ENCODE results near the gene PARD3B. TPM values are rescaled to one million over a fixed set of nuclear protein-coding genes. Genes with fewer than 3 reads are reported as not detected.

Gene PARD3B
- total RNA-seq, 1 experiment from 2014 or later: 7.6 TPM

DNA sequence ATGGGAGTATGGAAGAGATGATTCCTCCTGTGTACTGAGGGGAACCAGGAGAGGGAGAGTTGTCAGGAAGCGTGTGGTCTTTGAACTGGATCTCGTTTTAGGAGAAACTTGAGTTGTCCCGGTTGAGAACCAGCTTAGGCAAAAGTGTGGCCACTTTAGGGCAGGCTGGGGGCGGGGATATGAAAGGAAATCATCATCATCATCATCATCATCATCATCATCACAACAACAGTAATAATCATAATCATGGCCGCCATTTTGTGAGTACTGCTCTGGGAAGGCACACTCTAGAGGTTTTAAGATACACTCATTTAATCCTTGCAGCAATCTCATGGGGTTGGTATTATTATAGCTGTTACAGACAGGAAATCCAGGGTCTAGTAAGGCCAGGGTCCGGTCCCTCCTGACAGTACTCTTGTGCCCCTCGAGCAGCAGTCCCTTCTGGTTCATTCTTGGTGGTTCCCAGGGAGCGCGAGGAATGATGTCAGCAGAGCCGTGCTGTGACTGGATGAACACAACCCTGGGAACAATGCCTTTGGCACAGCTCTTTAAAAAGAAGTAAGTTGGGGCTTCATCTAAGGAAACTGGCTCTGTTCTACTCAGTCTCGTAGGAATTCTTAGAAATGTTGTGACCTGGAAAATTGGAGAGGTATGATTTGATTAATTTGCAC lies 33.8 kb downstream of the PARD3B start:
- no peak for DNase-seq
- ChIA-PET CTCF (no interaction called here), POLR2A (ENCODE audit: unreplicated experiment) (no interaction called here)
- no peaks in the 10 kb centered on the region for H3K79me2 ChIP-seq (ENCODE audit: low read depth)
- H3K4me2 ChIP-seq: no peak overlapping the region
- TF ChIP-seq, protein P1, sequence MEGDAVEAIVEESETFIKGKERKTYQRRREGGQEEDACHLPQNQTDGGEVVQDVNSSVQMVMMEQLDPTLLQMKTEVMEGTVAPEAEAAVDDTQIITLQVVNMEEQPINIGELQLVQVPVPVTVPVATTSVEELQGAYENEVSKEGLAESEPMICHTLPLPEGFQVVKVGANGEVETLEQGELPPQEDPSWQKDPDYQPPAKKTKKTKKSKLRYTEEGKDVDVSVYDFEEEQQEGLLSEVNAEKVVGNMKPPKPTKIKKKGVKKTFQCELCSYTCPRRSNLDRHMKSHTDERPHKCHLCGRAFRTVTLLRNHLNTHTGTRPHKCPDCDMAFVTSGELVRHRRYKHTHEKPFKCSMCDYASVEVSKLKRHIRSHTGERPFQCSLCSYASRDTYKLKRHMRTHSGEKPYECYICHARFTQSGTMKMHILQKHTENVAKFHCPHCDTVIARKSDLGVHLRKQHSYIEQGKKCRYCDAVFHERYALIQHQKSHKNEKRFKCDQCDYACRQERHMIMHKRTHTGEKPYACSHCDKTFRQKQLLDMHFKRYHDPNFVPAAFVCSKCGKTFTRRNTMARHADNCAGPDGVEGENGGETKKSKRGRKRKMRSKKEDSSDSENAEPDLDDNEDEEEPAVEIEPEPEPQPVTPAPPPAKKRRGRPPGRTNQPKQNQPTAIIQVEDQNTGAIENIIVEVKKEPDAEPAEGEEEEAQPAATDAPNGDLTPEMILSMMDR (conservative IDR thresholded peaks at IDR 0.05): no peak
- TF ChIP-seq EZH2 (IDR thresholded peaks at IDR 0.05; ENCODE audit: low read depth): no peak
- no peaks in the 10 kb centered on the region for H3F3A ChIP-seq (ENCODE audit: insufficient read depth, low read depth)
- no peaks in the 10 kb centered on the region for H3K9me2 ChIP-seq (ENCODE audit: insufficient read depth)
- no peaks in the 10 kb centered on the region for H3K36me3 ChIP-seq (ENCODE audit: low read depth)
- H3K27ac ChIP-seq: no peak overlapping the region
- BruUV-seq (replicated peaks): no TSS peak
- H2AFZ ChIP-seq: no peak overlapping the region
- no peaks in the 10 kb centered on the region for H3K9me3 ChIP-seq (ENCODE audit: insufficient read depth, low read depth)
- H3K4me3 ChIP-seq: no peak overlapping the region
- intact Hi-C loops (cut with micrococcal nuclease; ENCODE audit: unreplicated experiment): no loop called here
- no peaks in the 10 kb centered on the region for H4K20me1 ChIP-seq (ENCODE audit: insufficient read depth)
- no peaks in the 10 kb centered on the region for H3K27me3 ChIP-seq (ENCODE audit: insufficient read depth, low read depth)
- H3K4me1 ChIP-seq (replicated peaks; ENCODE audit: insufficient read depth): no peaks in the 10 kb centered on the region

DNA sequence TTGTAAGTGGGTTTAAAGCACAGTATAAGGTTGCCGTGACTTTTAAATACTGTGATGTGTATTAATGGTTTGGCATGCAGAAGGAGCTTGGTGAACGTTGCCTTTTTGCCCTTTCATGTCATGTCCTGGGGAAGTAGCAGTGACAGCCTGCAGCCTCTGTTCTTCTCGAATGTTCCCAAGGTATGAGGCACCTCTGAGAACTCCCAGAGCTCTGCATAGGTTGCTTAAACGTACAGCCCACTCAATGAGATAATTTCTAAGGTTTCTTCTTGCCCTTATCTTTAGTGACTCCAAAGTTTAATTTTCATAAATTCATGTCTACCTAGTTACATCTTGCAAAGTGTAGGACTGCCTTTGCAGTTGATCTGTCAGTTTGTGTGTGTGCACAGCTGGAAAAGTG lies 36.7 kb downstream of the PARD3B start:
- POLR2A ChIA-PET (ENCODE audit: unreplicated experiment): no interaction called here

DNA sequence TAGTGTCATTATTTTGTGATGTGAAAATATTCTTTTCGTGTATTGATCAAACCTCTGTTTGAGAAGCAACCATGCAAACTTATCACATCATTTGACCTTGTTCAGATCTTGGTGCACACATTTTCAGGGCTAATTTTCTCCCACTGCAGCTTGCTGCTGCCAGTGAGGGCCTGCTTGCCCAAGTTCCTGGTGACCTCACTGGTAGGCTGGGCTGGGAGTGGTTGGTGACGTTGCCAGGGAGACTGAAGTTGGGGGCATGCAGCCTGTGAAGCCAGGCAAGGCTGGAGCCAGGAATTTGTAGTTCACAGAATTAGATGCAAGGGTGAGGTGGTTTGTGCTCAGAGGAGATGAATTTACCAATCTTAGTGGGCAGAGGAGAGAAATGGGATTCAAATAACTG lies 38.5 kb downstream of the PARD3B start:
- DNase-seq: no peak
- H3K9me3 ChIP-seq (ENCODE audit: insufficient read depth, low read depth): no peaks in the 10 kb centered on the region
- H3K4me2 ChIP-seq: no peak overlapping the region
- no peaks in the 10 kb centered on the region for H3K4me1 ChIP-seq (replicated peaks; ENCODE audit: insufficient read depth)
- H3K27ac ChIP-seq: no peak overlapping the region
- ChIA-PET POLR2A (ENCODE audit: unreplicated experiment) (no interaction called here), CTCF (no interaction called here)
- BruUV-seq (replicated peaks): no TSS peak
- H2AFZ ChIP-seq: no peak overlapping the region
- intact Hi-C loops (cut with micrococcal nuclease; ENCODE audit: unreplicated experiment): no loop called here
- no peaks in the 10 kb centered on the region; the same call in 1 of the 2 replicates for H3K9me2 ChIP-seq (ENCODE audit: insufficient read depth)
- H3F3A ChIP-seq (ENCODE audit: insufficient read depth, low read depth): no peaks in the 10 kb centered on the region
- H3K36me3 ChIP-seq (ENCODE audit: low read depth): no peaks in the 10 kb centered on the region
- no peak overlapping the region for H3K4me3 ChIP-seq
- H3K27me3 ChIP-seq (ENCODE audit: insufficient read depth, low read depth): no peaks in the 10 kb centered on the region
- TF ChIP-seq EZH2 (IDR thresholded peaks at IDR 0.05; ENCODE audit: low read depth): no peak
- TF ChIP-seq, protein P1 (conservative IDR thresholded peaks at IDR 0.05): no peak
- no peaks in the 10 kb centered on the region for H3K79me2 ChIP-seq (ENCODE audit: low read depth)
- no peaks in the 10 kb centered on the region for H4K20me1 ChIP-seq (ENCODE audit: insufficient read depth)

More for the DNA sequence above, 36.7 kb downstream of the PARD3B start:
- H3K27ac ChIP-seq: no peak overlapping the region
- H4K20me1 ChIP-seq (ENCODE audit: insufficient read depth): no peaks in the 10 kb centered on the region
- no peaks in the 10 kb centered on the region for H3K9me3 ChIP-seq (ENCODE audit: insufficient read depth, low read depth)
- H3K4me3 ChIP-seq: no peak overlapping the region
- BruUV-seq (replicated peaks): no TSS peak
- H3K27me3 ChIP-seq (ENCODE audit: insufficient read depth, low read depth): no peaks in the 10 kb centered on the region
- no peaks in the 10 kb centered on the region; the same call in 1 of the 2 replicates for H3K9me2 ChIP-seq (ENCODE audit: insufficient read depth)
- intact Hi-C loops (cut with micrococcal nuclease; ENCODE audit: unreplicated experiment): no loop called here
- CTCF ChIA-PET: no interaction called here
- H3K79me2 ChIP-seq (ENCODE audit: low read depth): no peaks in the 10 kb centered on the region
- H3K4me1 ChIP-seq (replicated peaks; ENCODE audit: insufficient read depth): no peaks in the 10 kb centered on the region
- no peak for DNase-seq
- TF ChIP-seq, protein P1 (conservative IDR thresholded peaks at IDR 0.05): no peak
- TF ChIP-seq EZH2 (IDR thresholded peaks at IDR 0.05; ENCODE audit: low read depth): no peak
- no peaks in the 10 kb centered on the region for H3F3A ChIP-seq (ENCODE audit: insufficient read depth, low read depth)
- no peaks in the 10 kb centered on the region for H3K36me3 ChIP-seq (ENCODE audit: low read depth)
- H2AFZ ChIP-seq: no peak overlapping the region
- no peak overlapping the region for H3K4me2 ChIP-seq

Measured in PC-9 (cell line).